Smooth muscle cell of bladder (primary cell): ENCODE data around the gene CADPS. TPM values are rescaled to one million over a fixed set of nuclear protein-coding genes. Genes with fewer than 3 reads are reported as not detected.

Experiments
- total RNA-seq: library from RNA; depleted of rRNA; stranded (reverse); fragments of >200 nt; gene quantifications from 2 replicates; pipeline ENCODE4 v1.2.3, GENCODE V29; 2014

The CADPS gene
- total RNA-seq = 21.6 and 26.5 TPM in 2 replicates

DNA sequence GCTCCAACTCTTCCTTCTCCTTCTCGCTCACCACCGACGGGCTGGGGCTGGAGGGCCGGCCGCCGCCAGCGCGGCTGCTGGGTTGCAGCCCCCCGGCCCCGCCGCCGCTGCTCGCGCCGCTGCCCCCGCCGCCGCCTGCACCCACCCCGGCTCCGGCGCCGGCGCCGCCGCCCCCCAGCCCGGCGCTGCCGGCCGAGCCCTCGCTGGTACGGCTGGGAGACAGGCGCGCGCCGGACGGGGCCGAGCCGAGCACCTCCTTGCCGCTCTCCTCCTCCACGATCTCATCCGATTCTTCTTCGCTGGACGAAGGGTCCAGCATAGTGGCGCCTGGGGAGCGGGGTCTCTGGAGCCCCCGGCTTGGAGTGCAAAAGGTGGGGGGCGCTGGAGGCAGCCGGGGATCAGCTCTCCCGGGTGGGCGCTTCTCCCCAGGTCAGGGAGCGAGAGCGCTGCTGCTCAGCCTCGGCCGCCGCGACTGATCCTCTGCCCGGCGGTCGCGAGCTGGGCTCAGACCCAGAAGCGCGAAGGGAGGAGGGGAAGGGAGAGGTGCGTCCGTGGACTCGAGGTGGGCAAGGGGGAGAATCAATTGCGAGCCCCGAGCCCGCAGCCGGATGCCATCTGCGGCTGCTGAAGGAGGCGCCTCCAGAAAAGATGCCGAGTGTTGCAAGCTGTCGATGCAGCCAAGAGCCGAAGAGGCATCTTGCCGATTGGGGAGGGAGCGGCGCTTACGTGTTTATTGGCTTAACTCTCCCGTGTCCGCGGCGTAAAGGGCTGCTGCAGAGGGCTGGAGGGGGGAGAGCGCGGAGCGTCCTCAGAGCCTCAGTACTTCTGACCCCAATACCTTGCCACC lies at the start of gene CADPS:
CADPS (minus strand) TSS at position 706 of the 847 bp plus-strand sequence; CDS start at position 319, 387 bp downstream.

DNA sequence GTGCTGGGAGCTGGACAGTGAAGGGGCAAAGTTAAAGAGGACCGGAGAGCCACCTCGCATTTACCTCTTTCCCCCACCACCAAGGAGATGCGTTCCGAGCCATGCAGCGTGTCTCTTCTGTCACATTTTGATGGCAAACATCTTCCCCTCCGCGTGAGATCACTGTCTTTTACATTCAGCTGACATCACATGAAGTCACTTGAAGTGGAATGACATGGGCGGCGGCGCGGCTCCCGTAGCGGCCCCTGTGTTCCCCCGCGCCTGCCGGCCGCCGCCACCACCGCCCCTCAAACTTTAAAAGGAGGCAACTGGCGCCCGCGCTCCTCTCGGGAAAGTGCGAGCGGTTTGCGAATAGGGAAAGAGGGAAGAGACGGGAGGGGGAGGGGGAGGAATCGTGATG lies 502.0 kb downstream of the CADPS start, which contains the start of gene FEZF2:
FEZF2 (minus strand) TSS at position 336 of the 400 bp plus-strand sequence. CDS start 682 bp downstream, outside the sequence.

